Measurements from ENCODE around the gene ANTXR1.

Gene ANTXR1

DNA sequence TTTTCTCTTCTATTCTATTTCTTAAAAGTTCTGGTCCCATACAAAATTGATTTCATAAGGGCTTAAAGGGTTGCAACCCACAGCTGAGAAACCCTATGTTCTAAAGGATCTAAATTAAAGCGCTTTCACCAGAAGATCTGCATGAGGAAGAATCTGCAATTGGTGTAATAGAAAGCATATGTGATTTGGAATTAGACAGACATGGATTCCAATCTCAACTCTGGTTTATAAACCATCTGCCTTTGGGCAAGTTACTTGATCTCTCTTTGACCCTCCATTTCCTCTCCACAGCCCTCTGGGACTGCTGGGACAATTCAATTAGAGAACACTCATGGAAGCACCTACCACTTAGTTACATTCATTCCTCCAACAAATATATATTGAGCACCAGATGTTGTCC lies 178.7 kb downstream of the ANTXR1 start:
- no peaks in the 10 kb centered on the region for H3K36me3 Mint-ChIP-seq
- no peak for DNase-seq
- no peak overlapping the region for H3K4me3 Mint-ChIP-seq
- CTCF ChIA-PET: no interaction called here
- peaks cover 27% of the 10 kb centered on the region for H3K27me3 Mint-ChIP-seq
- no peaks in the 10 kb centered on the region for H3K4me1 Mint-ChIP-seq
- H3K9me3 Mint-ChIP-seq: no peaks in the 10 kb centered on the region
- H3K27ac Mint-ChIP-seq: no peak overlapping the region

- no peaks in the 10 kb centered on the region for H3K9me3 Mint-ChIP-seq
- H3K27me3 Mint-ChIP-seq: peaks cover 31% of the 10 kb centered on the region
These were observed 179.4 kb downstream of the ANTXR1 start for GRCh38 chr2:69192176-69192945.

DNA sequence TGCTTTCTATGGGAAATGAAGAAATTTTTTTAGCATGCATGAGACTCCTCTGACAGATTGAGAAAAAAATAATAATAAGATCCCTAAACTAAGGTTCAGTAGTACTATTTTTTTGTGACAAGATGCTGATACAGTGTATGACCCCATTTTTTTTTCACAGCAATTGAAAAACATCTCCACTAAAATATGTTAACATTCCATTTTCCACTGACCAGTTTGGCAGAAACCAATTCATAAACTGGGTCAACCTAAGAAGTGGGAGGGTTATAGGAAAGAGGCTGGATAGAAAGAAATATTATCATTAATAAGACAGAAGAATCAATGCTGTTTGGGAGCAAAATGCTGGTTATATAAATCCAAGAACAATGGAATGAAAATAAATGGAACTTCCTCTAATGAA lies 182.7 kb downstream of the ANTXR1 start:
- no peak for DNase-seq
- H3K27me3 Mint-ChIP-seq: peaks cover 24% of the 10 kb centered on the region
- no peaks in the 10 kb centered on the region for H3K9me3 Mint-ChIP-seq
- no peak overlapping the region for H3K27ac Mint-ChIP-seq
- no peaks in the 10 kb centered on the region for H3K36me3 Mint-ChIP-seq
- CTCF ChIA-PET: no interaction called here
- no peak overlapping the region for H3K4me3 Mint-ChIP-seq
- H3K4me1 Mint-ChIP-seq: no peaks in the 10 kb centered on the region

More at GRCh38 chr2:69192176-69192945, 179.4 kb downstream of the ANTXR1 start:
- H3K36me3 Mint-ChIP-seq: no peaks in the 10 kb centered on the region
- no peaks in the 10 kb centered on the region for H3K4me1 Mint-ChIP-seq
- CTCF ChIA-PET: no interaction called here
- H3K4me3 Mint-ChIP-seq: no peak overlapping the region
- no peak overlapping the region for H3K27ac Mint-ChIP-seq
- no peak for DNase-seq

DNA sequence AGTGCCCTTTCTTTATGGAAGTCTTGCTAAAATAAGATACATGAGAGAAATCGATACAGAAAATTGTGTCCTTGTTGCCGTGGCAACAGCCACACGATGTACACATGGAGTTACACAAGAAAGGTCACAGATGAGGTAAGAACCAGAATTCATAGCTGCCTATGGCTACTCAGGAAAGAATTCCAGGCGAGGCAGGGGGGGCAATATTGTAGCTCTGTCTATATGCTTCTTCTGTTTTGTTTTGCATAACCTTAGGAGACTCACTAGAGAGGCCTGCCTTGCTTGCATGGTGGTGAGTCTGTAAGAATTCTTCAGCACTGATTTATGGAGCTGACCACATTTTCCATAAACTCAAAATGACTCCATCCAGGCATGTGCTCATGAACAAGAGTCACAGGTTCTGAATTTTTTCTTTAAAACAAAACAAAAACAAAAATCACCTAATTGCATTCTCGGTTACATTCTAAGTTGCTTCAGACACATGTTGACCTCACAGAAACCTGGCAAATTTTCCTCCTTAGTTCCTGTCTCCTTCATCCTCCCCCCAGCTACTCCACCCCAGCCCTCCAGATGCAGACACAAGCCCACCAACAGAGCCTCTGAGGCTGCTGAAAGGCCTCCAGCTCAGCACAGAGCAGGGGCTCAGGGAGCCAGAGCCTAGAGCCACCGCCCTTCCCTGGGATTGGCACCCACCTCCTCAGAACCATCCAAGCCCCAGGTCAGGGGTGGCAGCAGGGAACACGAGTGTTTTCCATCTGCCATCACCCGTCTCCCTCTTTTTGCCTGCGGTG lies 183.5 kb downstream of the ANTXR1 start:
- H3K9me3 Mint-ChIP-seq: no peaks in the 10 kb centered on the region
- CTCF ChIA-PET: no interaction called here
- no peak for DNase-seq
- no peaks in the 10 kb centered on the region for H3K4me1 Mint-ChIP-seq
- no peak overlapping the region for H3K27ac Mint-ChIP-seq
- H3K36me3 Mint-ChIP-seq: no peaks in the 10 kb centered on the region
- H3K4me3 Mint-ChIP-seq: no peak overlapping the region
- H3K27me3 Mint-ChIP-seq: peaks cover 24% of the 10 kb centered on the region

- no peak overlapping the region for H3K27ac Mint-ChIP-seq
- no peak overlapping the region for H3K4me3 Mint-ChIP-seq
- no peak for DNase-seq
These were observed 187.1 kb downstream of the ANTXR1 start for GRCh38 chr2:69200107-69200520.

GRCh38 chr2:69201259-69201658 lies 188.3 kb downstream of the ANTXR1 start:
- Mint-ChIP-seq H3K4me3 (no peak overlapping the region), H3K9me3 (no peaks in the 10 kb centered on the region), H3K27me3 (peaks cover 21% of the 10 kb centered on the region), H3K36me3 (no peaks in the 10 kb centered on the region), H3K4me1 (no peaks in the 10 kb centered on the region), H3K27ac (no peak overlapping the region)
- CTCF ChIA-PET: no interaction called here
- DNase-seq: no peak

More at GRCh38 chr2:69200107-69200520, 187.1 kb downstream of the ANTXR1 start:
- Mint-ChIP-seq H3K27me3 (peaks cover 18% of the 10 kb centered on the region), H3K4me1 (no peaks in the 10 kb centered on the region), H3K36me3 (no peaks in the 10 kb centered on the region), H3K9me3 (no peaks in the 10 kb centered on the region)
- CTCF ChIA-PET: no interaction called here

DNA sequence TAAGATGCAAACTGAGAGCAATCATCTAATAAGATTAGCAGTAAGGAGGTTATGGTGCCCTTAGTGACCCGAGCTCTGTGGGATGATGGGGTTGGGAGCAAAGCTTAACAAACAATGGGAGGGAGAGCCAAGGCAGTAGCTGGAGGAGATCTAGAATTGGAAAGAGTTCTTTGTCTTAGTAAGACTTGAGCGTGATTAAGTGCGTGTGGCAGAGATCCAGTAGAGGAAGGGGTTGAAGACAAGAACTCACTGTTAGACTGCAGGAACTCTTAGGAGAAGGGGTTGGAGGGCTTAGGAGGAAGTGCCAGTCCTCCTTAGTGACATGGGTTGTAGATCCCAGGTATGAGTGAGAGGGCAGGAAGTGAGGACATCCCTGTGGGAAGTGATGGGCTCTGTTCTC lies 189.3 kb downstream of the ANTXR1 start:
- H3K27me3 Mint-ChIP-seq: peaks cover 15% of the 10 kb centered on the region
- CTCF ChIA-PET: no interaction called here
- no peaks in the 10 kb centered on the region for H3K9me3 Mint-ChIP-seq
- no peaks in the 10 kb centered on the region for H3K4me1 Mint-ChIP-seq
- no peaks in the 10 kb centered on the region for H3K36me3 Mint-ChIP-seq
- H3K4me3 Mint-ChIP-seq: no peak overlapping the region
- no peak for DNase-seq
- no peak overlapping the region for H3K27ac Mint-ChIP-seq

- Mint-ChIP-seq H3K4me1 (no peaks in the 10 kb centered on the region), H3K4me3 (no peak overlapping the region), H3K36me3 (no peaks in the 10 kb centered on the region), H3K27ac (no peak overlapping the region), H3K27me3 (peaks cover 15% of the 10 kb centered on the region), H3K9me3 (no peaks in the 10 kb centered on the region)
- no peak for DNase-seq
- CTCF ChIA-PET: no interaction called here
These were observed 190.4 kb downstream of the ANTXR1 start for GRCh38 chr2:69203166-69203985.

GRCh38 chr2:69204654-69205053 lies 191.7 kb downstream of the ANTXR1 start:
- no peaks in the 10 kb centered on the region for H3K4me1 Mint-ChIP-seq
- no peak for DNase-seq
- H3K27me3 Mint-ChIP-seq: peaks cover 13% of the 10 kb centered on the region
- no peaks in the 10 kb centered on the region for H3K9me3 Mint-ChIP-seq
- H3K4me3 Mint-ChIP-seq: no peak overlapping the region
- H3K36me3 Mint-ChIP-seq: no peaks in the 10 kb centered on the region
- no peak overlapping the region for H3K27ac Mint-ChIP-seq
- CTCF ChIA-PET: no interaction called here

DNA sequence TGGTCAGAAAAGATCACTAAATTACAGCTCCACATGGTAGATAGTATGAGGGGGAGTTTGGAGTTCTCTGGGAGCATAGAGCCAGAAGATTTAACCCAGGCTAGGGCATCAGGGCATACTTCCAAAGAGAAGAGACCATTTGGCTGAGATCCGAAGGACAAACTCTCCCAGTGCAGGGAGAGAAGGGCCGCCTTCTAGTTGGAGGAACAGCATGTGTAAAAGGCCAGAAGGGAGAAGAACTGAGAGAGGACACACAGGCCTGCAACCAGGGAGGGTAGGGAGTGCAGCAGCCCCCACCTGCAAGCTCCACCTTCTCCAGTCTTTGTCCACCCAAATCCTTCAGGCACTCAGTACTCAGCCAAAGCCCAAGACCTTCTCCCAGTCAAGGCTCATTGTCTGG lies 192.1 kb downstream of the ANTXR1 start:
- Mint-ChIP-seq H3K4me1 (no peaks in the 10 kb centered on the region), H3K36me3 (no peaks in the 10 kb centered on the region), H3K4me3 (no peak overlapping the region), H3K27ac (no peak overlapping the region), H3K27me3 (peaks cover 11% of the 10 kb centered on the region), H3K9me3 (no peaks in the 10 kb centered on the region)
- DNase-seq: no peak
- CTCF ChIA-PET: no interaction called here

GRCh38 chr2:69205491-69205890 lies 192.5 kb downstream of the ANTXR1 start:
- Mint-ChIP-seq H3K4me3 (no peak overlapping the region), H3K4me1 (no peaks in the 10 kb centered on the region), H3K27ac (no peak overlapping the region), H3K9me3 (no peaks in the 10 kb centered on the region), H3K27me3 (peaks cover 11% of the 10 kb centered on the region), H3K36me3 (no peaks in the 10 kb centered on the region)
- CTCF ChIA-PET: no interaction called here
- DNase-seq: no peak

DNA sequence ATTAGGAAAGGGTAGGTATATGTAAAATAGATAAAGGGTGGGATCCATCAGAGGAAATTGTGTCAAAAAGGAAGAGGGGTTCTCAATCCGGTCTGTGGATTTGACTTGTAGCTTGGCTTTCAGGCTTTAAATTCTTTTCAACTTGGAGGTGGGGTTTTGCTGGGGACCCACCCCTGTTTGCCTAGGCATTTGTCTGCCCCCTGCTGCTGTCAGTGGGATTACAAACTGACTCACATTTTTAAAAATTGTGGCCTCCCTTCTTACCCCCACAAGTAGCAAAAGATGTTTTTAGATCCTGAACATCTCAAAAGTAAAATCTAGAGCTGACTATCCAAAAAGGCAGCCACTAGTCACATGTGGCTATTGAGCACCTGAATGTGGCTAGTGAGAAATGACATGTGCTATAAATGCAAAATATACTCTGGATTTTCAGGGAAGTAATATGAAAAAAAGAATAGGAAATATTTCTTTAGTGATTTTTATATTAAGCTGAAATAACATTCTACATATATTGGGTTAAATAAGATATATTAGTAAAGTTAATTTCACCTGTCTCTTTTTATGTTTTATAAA lies 195.1 kb downstream of the ANTXR1 start:
- CTCF ChIA-PET: no interaction called here
- DNase-seq: no peak
- H3K36me3 Mint-ChIP-seq: no peaks in the 10 kb centered on the region
- no peak overlapping the region for H3K27ac Mint-ChIP-seq
- H3K4me1 Mint-ChIP-seq: no peaks in the 10 kb centered on the region
- H3K27me3 Mint-ChIP-seq: peaks cover 11% of the 10 kb centered on the region
- H3K9me3 Mint-ChIP-seq: no peaks in the 10 kb centered on the region
- no peak overlapping the region for H3K4me3 Mint-ChIP-seq

GRCh38 chr2:69209482-69209881 lies 196.5 kb downstream of the ANTXR1 start:
- no peak overlapping the region for H3K27ac Mint-ChIP-seq
- CTCF ChIA-PET: no interaction called here
- no peaks in the 10 kb centered on the region for H3K9me3 Mint-ChIP-seq
- no peaks in the 10 kb centered on the region for H3K36me3 Mint-ChIP-seq
- H3K27me3 Mint-ChIP-seq: peaks cover 10% of the 10 kb centered on the region
- no peaks in the 10 kb centered on the region for H3K4me1 Mint-ChIP-seq
- H3K4me3 Mint-ChIP-seq: no peak overlapping the region
- no peak for DNase-seq

DNA sequence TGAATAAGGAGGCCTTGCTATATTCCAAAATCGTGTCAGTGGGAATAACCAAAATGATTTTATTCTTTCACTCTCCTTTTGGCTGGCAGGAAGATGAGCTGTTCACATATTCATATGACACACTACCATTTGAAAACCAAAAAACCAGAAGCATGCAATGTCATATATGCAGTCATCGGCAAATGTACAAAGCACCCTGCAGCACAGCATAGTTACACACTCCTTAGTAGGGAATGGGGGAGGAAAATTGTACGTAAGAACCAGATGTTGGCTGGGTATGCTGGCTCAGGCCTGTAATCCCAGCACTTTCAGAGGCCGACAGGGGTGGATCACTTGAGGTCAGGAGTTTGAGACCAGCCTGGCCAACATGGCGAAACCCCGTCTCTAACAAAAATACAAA lies 197.4 kb downstream of the ANTXR1 start:
- Mint-ChIP-seq H3K4me3 (no peak overlapping the region), H3K4me1 (no peaks in the 10 kb centered on the region), H3K9me3 (no peaks in the 10 kb centered on the region), H3K36me3 (no peaks in the 10 kb centered on the region), H3K27me3 (peaks cover 7% of the 10 kb centered on the region), H3K27ac (no peak overlapping the region)
- DNase-seq: no peak
- CTCF ChIA-PET: no interaction called here
